RKO (cell line): ENCODE results near the gene TBC1D10B.

Source experiments
- DNase-seq: peaks from one replicate; pipeline ENCODE4 v3.0.0-alpha.2; 2016; ENCODE audit warnings: low spot score

TBC1D10B gene

DNA sequence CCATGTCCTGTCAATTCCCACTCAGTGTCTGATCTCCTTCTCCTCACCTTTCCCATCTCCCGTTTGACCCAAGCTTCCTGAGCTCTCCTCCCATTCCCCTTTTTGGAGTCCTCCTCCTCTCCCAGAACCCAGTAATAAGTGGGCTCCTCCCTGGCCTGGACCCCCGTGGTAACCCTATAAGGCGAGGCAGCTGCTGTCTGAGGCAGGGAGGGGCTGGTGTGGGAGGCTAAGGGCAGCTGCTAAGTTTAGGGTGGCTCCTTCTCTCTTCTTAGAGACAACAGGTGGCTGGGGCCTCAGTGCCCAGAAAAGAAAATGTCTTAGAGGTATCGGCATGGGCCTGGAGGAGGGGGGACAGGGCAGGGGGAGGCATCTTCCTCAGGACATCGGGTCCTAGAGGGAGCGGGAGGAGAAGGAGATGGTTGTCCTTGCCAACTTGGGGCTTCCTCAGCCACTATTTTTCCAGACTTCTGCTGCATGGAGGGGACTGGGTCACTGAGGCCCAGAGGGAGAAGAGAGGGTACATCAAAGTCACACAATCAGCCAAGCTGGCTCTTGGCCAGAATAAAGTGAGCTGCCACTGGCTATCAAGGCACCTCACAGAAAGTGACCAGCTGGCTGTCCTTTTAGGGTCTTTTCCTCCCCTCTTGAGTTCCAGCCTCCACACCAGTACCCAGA is 1.9 kb upstream of the TBC1D10B start:
- DNase-seq: no peak

GRCh38 chr16:30371248-30371816 is 1.0 kb upstream of the TBC1D10B start:
- no peak for DNase-seq

DNA sequence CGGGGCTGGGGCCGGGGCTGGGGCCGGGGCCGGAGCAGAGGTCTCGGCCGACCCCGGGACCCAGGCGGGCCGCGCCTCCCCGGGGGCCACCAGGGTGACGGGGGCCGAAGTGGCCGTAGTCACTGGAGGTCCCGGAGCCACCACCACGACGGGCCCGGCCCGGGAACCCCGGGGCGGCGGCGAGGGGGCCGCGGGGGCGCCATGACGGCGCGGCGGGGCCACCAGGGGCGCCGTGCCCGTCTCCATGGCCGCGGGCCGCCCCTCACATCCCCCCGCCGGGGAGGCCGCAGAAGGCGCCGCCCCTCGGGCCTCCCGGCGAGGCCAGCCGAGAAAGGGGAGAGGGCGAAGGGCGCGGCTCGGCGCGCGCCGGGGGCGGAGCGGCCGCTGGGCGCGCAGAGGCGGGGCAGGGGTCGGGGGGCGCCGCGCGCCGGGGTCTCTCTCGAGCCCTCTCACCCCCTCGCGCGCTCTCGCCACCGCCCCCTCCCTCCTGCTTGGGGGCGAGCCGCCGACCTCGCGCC is 297 bp downstream of the TBC1D10B start:
- DNase-seq: no peak

DNA sequence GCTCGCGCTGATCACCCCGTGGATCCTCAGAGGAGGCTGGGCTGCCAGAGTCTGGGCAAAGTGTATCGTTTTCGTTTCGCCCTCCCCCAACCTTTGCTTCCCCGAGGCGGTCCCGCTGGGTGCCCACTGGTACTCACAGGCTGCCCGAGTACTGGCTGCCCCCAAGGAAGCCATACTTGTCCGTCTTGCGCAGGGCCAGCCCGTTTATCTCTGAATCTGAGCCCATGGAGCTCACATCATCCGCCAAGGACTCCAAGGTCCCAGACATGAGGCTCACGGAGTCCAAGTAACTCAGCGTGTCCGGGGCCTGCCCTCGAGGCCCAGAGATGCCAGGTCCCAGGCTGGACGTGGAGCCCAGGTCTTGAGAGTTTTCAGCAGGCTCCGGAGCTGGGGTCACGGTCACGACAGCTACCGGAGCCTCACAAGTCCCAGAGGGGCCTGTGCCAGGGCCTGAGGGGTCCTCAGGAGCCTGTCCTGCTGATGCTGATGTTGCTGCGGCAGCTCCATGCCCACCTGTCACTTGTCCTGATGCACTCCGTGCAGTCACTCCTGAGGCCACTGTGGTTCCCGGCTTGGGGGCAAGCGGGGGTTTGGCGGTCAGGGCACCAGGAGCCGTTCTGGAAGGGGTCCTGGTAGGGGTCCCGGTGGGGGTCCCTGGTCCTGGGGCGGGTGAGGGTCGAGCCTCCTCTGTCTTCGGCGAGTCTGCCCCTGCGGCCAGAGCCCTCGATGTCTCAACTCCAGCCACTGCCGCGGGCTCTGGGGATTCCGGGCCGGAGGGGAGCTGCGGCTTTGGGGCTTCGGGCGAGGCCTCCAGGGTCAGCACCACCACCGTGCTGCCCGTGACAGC is 980 bp downstream of the TBC1D10B start:
- no peak for DNase-seq

GRCh38 chr16:30368792-30369090 is 1.6 kb downstream of the TBC1D10B start:
- DNase-seq: no peak

- peak; percentile 82 for DNase-seq
Measured at GRCh38 chr16:30368122-30368791, 2.0 kb downstream of the TBC1D10B start.

GRCh38 chr16:30367349-30368009 is 2.8 kb downstream of the TBC1D10B start:
- no peak for DNase-seq

- no peak for DNase-seq
Measured at GRCh38 chr16:30366511-30366910, 3.8 kb downstream of the TBC1D10B start.

- no peak for DNase-seq
Measured at GRCh38 chr16:30365200-30365599, 5.1 kb downstream of the TBC1D10B start.

GRCh38 chr16:30361180-30361579 is 9.1 kb downstream of the TBC1D10B start:
- DNase-seq: no peak

DNA sequence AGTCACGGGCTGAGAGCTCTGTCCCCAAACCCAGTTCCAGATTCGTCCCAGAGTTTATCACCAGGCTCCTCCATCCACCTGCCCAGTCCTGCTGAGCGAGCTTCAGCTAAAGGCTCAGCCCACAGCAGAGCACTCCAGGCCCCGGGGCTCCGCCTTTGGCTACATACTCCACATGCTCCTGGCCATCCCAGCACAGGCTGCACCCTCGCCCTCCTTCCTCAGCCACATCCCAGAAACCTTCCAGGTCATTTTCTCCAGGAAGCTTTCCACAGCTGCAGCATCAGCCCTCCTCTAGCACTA is 10.5 kb downstream of the TBC1D10B start:
- DNase-seq: no peak

DNA sequence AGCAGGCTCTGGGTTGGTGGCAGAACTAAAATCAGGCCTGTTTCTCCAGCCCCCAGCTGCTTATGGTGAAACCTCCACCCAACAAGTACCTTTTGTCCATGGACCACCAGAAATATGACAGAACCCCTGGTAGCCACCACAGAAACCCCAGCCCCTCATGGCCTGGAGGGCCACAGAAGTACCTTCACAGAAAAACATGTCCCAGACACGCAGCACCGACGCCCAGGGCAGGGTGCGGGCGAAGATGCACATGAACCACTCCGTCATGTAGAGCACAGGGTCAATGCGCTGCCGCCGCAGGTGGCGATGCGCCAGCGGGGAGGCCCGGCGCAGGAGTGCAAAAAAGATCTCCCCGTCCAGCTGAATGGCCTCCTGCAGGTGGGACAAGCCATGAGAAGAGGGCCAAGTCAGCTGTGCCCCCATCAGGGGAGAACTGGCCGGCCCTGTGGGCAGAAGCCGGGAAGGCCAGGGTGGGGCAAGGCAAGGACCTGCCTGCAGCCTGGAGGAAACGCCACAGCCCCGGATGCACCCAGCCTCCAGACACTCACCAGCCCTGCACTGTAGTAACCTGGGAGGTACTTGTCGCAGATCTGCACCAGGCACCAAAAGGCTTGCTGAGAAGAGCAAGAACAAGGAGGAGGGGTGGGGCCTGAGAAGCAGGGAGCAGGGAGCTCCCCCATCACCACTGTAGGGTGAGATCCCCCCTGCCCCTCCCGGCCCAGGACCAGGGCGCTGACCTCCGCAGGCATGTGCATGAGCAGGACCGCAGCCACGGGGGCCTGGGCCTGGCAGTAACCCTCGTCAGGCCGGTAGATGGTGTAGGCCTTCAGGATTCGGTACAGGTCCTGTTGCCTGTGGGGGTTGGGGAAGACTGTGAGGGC is 11.1 kb downstream of the TBC1D10B start:
- no peak for DNase-seq

GRCh38 chr16:30358577-30358936 is 11.7 kb downstream of the TBC1D10B start:
- DNase-seq: no peak

DNA sequence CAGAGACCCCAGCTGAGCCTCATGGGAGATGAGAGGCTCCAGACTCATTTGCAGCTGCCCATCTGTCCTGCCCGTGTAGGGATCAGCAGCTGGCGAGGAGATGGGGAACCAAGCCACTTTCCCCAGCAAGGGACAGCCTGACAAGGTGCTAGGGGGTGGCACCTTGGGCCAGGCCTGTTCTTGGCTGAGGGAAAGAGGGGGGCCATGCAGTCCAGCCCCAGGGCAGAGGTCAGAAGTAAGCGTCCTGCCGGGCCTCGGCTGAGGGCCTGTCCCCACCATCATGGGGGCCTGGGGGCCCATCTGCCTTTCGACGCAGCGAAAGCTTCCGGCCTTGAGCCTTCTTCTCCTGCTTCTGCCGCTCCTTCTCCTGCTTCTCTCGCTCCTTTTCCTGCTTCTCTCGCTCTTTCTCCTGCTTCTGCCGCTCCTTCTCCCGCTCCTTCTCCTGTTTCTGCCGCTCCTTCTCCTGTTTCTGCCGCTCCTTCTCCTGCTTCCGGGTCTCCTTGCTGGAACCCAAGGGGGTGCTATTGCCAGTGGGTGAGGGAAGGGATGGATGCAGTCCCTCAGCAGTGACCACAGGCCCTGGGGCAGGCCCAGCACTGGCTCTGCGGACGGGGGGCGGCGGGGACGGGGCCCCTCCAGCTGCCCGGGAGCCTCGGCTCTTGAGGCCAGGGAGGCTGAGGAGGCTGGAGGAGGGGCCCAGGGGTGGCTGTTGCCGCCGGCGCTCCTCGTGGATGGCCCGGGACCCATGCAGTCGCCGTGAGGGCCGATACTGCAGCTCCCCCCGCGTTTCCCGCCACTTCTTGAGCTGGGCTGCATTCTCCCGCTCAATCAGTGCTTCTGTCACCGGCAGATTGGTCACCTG is 12.3 kb downstream of the TBC1D10B start:
- no peak for DNase-seq

- DNase-seq: no peak
Measured at GRCh38 chr16:30357085-30357714, 13.1 kb downstream of the TBC1D10B start.

DNA sequence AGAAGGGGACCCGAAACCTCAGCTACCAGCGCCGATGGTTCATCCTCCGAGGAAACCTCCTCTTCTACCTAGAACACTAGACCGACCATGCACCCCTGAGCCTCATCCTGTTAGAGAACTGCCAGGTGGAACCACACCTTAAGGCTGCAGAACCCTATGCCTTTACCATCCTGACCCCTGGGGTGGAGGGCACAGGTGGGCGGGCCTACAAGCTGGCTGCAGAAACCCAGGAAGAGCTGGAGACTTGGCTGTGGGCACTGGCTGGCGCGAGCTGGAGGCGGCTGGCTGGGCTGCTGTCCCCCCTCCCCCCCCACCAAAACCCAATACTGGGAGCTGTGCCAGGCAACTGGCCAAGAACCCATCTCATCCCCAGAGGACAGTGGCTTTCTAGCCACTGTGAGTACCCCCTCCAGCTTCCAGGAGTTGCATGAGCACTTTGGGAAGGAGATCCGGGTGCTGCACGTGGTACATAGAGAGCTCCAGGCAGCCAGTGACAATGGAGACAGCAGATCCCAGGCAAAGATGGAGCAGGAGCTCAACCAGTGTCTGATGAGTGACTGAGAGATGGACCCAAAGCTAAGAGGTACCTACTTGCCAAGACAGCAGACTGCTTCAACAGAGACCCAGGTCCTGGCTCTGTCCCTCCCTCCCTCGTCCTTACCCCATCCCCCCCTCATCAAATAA is 13.8 kb downstream of the TBC1D10B start:
- no peak for DNase-seq

- no peak for DNase-seq
Measured at GRCh38 chr16:30355954-30356308, 14.4 kb downstream of the TBC1D10B start.

- DNase-seq: peak; percentile 100
Measured at GRCh38 chr16:30355144-30355953, 14.9 kb downstream of the TBC1D10B start, which contains the start of gene CD2BP2. TSS of gene CD2BP2 (minus strand) at chr16:30355308. CDS start at chr16:30354681, 627 bp downstream.
